ENCODE results near the gene SRL.
"Not testable (repeated sequence)": the region's sequence is repeated elsewhere in the genome, so short reads cannot be mapped to it uniquely, and the experiment has no call there.

Gene SRL

GRCh38 chr16:4226251-4227039, 15.4 kb downstream of the SRL start:
- DNase-seq (ENCODE audit: low read depth) = no peak

- DNase-seq (ENCODE audit: low read depth) = no peak
These were observed 16.8 kb downstream of the SRL start for GRCh38 chr16:4225075-4225474.

DNA sequence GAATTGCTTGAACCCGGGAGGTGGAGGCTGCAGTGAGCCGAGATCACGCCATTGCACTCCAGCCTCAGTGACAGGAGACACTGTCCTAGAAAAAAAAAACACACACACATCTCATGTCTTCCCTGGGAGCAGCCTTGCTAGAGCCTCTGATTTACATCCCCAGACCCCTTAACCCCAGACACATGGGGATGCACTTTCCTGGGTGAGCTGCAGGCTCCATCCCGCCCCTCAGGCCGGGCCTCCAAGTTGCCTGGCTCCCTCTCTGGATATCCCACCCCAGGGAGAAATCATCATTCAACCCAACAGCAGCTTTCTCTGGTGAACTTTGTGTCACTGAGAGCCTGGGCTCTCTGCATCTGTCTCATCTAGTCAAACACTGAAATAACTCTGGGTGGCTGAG, 21.5 kb downstream of the SRL start:
- no peak for DNase-seq (ENCODE audit: low read depth)

DNA sequence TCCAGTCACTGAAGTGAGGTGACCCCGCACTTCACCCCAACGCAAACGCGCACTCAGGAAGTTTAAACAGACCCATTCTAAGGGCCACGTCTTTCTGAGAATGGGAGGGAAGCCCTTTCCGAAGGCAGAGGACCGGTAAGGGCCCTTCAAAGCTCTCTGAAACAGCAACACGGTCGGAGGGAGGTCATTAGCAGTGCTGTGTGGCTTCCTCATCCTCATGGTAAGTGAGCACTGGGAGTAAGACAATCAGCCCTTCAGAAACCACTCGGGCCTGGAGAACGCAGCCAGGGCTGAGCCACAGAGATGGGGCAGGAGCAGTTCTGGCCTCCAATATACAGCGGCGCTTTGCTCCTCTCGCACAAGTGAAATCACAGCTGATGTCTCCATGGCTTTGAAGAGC, 23.7 kb downstream of the SRL start:
- no peak for DNase-seq (ENCODE audit: low read depth)

DNA sequence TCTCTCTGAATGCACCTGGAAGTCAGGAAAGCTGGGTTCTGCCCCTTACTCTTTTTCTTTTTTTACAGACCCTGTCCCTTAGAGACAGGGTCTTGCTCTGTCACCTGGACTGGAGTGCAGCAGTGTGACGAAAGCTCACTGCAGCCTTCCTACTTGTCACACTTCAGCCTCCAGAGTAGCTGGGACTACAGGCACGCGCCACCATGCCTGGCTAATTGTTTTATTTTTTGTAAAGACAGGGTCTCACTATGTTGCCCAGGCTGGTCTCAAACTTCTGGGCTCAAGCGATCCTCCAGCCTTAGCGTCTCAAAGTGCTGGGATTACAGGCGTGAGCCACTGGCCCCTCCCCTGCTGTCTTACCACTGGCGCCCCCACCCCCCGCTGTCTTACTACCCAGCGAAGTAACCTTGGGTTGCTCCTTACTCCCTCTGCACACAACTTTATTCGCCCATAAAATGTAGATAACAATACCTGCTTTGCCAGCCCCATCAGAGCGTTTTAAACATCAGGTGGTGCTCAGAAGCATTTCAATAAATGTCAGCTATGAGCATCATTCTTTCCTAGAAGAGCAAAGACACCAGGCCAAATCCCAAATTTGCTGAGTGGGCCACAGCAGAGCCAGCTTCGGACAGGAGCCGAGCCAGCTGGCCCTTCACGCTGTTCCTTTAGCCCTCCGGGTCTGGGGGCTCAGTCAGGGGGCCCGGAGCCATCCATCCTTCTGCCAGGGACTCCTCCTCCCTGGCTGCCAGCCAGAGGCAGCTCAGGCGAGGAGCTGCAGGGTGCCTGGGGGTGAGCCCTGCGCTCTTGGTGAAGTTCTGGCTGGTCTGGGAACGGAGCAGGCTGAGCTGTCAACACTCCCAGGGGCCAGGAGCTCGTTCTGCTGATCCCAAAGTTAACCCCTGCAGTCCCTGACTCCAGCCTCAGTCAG, 24.4 kb downstream of the SRL start:
- DNase-seq (ENCODE audit: low read depth) = no peak

DNA sequence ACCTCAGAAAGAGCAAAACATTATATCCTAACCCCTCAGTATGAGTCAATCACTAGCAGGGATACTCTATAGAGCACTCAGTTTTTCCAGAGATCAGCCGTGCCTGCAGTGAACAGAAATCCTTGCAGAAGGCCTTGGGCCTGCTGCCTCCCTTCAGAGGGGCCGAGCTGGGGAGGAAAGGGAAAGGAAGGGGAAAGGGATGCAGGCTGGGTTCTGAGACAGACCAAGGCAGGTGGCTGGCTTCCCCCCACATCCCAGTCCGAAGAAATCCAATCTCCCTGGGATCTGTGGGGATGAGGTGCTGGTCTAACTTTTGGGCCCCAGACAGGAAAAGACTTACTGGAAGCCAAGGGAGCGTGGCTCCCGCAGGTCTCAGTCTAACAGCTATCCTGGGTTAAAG, 25.3 kb downstream of the SRL start:
- DNase-seq (ENCODE audit: low read depth) = no peak

DNA sequence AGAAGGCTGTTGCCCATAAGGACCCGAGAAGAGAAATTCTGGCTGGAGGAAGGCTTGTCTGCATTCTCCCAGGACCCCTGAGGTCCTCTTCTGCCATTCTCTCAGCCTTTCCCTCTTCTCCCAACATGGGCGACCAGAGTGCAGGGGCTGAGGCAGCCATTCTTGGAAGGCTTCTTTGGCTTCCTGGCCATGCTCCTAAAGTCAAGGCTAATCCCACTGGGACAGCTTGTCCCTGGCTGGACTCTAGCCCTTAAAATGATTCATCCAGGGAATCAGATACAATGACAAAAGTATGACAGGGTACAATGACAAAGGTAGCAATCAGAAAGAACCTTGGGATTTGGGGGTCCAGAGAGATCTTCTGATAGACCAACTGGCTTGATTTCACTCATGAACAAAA, 26.8 kb downstream of the SRL start:
- DNase-seq (ENCODE audit: low read depth) = no peak

GRCh38 chr16:4214215-4214621, 27.7 kb downstream of the SRL start:
- DNase-seq (ENCODE audit: low read depth) = no peak

DNA sequence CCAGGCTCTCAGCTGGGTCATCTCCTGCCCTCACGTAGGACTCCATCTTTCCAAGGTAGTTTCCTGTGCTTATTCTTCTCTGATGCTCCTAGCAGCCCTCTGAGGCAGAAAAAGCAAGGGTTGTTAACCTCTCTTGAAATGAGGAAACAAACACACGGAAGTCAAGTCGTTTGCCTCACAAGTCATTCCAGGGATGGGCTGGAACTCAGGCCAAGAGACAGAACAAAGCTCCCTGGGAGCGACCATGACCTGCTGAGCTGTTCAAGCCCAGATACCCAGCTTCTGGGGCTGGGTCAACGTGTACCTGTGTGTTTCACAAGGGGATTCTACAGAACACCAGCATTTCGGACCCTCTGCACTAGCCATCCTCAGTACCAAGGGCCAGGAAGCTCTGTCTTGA, 28.1 kb downstream of the SRL start:
- DNase-seq (ENCODE audit: low read depth) = no peak

DNA sequence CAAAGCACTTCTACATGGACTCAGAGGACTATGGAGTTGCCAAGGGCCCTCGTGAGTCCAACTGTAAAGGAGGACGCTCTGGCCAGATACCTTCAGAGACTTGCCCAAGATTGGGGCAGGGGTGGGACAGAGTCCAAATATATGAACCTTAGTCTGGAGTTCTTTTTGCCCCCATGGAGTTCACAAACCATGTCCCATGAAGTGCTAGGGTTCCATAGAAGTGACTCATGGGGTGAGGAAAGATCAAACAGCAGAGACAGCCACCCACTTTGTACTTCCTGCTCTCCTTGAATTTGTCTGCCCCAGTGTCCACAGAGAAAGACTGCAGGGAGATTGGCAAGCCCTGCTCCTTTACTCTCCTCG, 29.0 kb downstream of the SRL start:
- DNase-seq (ENCODE audit: low read depth) = no peak

GRCh38 chr16:4212211-4212933, 29.5 kb downstream of the SRL start:
- DNase-seq (ENCODE audit: low read depth) = no peak

- DNase-seq (ENCODE audit: low read depth) = not testable (repeated sequence)
These were observed 30.3 kb downstream of the SRL start for GRCh38 chr16:4211445-4212210.

GRCh38 chr16:4209666-4210065, 32.2 kb downstream of the SRL start:
- DNase-seq (ENCODE audit: low read depth) = no peak

DNA sequence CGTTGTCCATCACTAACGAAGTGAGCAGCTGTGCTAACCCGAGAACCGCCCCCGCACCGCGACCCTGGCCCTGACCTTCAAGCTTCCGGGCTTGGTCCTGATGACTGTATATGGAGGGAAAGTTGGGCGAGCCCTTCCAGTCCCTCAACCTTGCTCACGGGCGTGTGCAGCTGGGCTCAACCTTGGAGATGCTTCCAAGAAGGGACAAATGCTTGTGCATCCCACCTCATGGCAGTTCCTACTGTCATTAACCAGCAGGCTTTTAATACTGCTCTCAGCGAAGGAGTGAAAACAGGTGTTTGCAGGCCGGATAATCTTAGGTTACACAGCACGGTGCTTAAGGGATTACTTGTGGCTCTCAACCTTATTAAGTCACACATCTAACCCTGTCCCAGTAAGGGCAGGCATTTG, 33.5 kb downstream of the SRL start:
- DNase-seq (ENCODE audit: low read depth) = no peak

DNA sequence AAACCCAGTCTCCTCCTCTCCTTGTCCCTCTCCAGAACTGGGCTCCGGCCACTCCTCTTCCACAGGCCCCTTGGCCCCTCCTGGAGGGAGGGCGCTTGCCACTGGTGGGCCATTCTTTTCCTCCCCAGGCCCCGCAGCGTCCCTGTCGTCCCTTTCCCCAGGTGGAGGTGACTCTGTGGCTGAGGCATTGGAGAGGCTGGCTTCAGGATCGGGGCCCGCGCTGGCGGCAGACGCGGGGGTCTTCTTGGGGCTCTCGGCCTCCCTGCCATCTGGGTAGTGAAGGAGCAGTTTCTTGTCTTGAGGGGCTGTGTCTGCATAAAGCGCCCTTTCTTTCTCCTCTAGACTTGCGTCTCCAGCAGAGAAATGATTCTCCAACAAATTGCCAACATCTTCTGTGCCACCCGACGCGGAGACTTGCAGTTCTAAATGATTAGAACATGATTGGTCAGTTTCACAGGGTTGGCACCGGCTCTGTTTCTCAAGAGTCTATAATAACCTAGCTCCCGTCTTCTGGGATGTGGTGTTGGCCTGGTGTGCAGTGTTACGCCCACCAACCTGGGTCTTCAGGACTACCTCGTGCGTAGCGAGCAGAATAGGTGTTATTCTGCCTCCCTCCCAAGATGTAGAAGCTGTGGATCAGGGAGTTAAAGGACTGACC, 34.1 kb downstream of the SRL start:
- DNase-seq (ENCODE audit: low read depth) = no peak

DNA sequence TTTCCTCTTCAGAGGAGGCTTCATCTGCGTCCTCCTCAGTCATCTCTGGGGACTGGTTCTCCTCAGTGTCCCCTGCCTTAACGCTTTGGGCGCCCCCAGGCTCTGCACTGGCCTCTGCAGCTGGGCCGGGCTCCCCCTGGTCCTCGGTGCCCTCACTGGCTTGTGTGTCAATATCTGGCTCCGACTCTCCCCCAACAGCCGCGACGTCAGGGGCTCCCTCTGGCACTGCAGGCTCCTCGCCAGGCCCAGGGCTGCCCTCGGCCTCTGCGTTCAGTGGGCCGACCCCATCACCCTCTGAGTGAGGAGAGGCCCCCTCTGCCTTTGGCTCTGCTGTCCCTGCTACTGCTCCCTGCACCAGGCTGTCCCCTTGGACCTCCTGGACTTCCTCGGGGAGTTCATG, 34.7 kb downstream of the SRL start:
- no peak for DNase-seq (ENCODE audit: low read depth)

GRCh38 chr16:4206680-4207079, 35.2 kb downstream of the SRL start:
- no peak for DNase-seq (ENCODE audit: low read depth)

DNA sequence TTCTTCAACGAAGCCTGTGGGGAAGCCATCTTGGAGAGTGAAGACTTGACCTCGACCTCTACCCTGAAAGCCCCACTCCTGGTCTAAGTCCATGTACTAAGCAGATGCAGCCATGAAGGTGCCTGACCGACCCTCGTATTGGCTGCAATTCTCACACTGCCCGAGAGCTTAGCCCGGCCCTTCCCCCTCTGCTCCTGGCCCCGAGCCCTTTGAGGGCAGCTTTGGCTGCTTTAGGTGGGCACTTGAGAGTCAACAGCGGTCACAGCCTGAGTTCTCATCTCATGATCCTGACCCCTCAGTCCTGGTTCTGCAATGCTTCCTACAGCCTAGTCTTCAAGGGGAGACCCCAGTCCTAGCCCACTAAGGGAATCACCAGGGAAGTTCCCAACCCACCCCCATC, 35.9 kb downstream of the SRL start:
- DNase-seq (ENCODE audit: low read depth) = no peak

DNA sequence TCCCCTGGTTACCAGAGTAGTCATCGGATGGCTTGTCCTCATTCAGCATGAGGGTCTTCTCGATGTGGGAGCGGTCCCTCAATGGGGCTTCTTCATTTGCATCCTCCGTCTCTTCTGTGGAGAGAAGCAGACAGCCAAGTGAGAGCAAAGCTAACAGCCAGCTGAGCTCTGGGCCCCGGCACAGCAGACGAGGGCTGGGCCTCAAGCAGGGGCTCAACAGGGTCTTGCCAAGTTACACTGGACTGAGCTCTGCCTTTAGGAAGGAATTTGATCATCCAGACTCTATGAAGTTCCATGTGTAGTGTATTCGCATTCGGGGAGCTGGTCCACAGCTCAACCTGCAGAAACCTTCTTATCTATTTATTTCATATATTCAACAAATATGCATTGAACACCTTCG, 37.4 kb downstream of the SRL start:
- DNase-seq (ENCODE audit: low read depth) = no peak

GRCh38 chr16:4203748-4204147, 38.1 kb downstream of the SRL start:
- no peak for DNase-seq (ENCODE audit: low read depth)

DNA sequence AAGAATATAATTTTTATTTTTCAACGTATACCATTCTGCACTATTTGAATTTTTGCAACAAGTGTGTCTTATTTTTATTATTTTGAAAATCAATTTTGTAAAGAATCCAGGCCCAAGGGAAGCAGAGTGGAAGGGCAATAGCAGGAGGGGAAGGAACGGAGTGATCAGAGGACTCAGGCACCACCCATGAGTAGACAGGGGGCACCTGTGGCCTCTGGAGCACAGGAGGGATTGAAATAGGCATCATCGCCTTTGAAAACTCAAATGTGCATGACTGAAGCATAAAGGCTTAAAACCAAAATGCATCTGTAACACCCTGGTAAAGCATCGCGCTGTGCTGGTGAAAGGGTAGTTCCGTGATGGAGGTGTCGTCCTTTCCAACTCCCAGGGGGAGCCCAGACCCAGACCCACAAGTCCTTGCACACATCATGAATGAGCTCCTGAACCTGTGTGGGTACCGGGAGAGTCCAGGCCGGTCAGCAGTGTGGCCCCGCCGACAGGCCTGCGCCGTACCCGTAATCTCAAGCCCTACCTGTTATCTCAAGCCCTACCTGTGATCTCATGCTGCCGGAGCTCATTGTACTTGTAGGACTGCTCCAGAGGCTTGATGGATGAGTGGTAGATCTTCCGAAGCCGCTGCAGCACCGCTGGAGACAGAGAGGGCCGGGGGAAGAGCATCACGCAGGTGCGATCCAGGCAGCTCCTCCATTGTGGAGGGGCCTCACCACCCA, 39.1 kb downstream of the SRL start:
- DNase-seq (ENCODE audit: low read depth) = no peak

Data from T-helper 22 cell (primary cell).